Measurements from ENCODE around the gene NME4.
"Not testable (repeated sequence)": the region's sequence is repeated elsewhere in the genome, so short reads cannot be mapped to it uniquely, and the experiment has no call there.

Gene NME4

DNA sequence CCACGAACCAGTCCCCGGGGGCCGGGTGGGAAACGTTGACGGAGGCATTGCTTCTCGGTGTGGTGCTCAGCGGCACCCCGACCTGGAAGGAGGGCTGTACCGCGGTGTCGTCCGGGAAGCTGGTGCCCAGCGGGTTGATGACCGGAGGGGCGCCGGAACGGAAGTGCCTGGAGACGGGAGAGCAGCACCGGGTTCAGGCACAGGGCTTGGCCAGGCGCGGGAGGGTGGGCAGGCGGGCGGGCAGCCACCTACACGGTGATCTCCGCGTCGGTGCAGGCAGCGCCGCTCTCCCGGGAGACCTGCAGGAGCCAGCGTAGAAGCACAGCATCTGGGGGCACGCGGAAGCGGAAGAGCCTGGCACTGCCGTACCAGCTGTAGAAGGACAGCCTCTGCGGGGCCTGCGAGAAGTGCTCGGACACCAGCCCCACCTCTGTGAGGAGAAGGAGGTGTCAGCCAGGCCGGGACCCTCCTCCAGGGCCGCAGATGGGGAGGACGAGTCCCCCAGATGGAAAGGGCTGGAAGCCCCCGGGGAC, 19.5 kb upstream of the NME4 start:
- no peak for DNase-seq (ENCODE audit: low spot score)

DNA sequence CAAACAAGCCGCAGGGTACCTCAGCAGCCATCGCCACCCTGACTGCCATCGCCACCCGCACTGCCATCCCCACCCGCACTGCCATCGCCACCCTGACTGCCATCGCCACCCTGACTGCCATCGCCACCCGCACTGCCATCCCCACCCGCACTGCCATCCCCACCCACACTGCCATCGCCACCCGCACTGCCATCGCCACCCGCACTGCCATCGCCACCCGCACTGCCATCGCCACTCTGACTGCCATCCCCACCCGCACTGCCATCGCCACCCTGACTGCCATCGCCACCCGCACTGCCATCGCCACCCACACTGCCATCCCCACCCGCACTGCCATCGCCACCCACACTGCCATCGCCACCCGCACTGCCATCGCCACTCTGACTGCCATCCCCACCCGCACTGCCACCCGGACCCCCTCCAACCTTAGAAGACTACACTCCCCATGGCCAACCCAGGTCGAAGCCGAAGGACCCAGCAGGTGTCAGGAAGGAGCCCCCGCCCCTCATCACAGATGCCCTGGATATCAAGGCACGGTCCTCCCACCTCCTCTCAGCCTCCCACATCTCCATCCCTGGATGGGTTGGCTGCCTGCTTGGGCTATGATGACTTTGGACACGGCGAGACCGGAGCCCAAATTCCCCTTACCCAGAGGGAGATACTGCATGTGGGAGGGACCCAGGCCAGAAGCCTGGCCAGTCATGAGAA, 18.7 kb upstream of the NME4 start:
- DNase-seq (ENCODE audit: low spot score), result not testable (repeated sequence)

DNA sequence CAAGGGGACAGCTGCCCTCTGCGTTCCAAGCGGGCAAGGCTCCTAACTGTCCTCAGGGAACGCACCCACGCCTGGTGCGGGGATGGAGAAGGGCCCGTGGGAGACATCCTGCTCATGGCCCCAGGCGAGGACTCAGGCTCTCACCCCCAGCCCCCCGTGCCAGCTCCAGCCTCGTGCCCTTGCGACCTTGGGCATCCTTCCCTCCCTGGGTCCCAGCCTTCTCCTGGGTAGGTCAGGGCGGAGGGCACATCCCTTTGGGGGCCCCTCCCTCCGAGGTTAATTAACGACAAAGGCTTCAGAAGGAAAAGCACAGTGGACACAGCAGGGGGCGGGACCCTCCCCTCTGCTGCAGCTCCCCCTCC, 18.2 kb upstream of the NME4 start:
- no peak for DNase-seq (ENCODE audit: low spot score)

DNA sequence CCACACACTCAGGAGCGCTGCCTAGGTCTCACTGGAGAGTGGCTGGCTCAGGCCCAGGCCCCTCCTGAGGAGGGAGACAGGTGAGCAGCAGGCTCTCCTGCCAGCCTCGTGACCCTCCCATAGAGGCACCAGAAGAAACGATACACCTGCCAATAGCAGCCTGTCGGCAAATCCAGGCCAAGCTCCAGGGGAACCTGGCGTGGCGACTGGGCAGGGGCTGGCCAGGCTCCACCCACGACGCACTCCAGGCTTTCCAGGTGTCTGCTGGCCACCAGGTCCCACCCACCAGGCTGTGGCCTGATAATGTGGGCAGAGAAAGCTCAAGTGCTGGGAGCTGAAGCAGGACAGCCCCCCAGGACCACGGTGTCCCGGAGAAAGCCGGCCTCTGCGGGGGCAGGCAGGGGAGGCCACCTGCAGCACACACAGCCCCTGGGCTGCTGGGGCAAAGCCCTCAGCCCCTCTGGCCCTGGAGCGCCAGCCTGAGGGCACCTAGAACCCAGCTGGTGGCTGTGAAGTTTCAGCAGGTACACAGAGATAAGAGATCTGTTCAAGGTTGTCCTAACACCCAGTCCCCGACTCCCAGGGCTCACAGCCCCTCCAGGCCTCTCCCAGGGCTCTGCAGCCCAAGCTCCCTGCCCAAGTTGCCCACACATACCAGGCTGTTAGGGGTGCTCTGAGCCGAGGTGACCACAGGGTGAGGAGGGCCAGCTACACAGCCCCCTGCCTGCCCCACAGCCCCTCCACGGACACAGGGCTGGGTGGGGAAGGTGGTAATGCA, 17.6 kb upstream of the NME4 start:
- DNase-seq (ENCODE audit: low spot score), result peak; percentile 87

GRCh38 chr16:379961-380761, 16.8 kb upstream of the NME4 start:
- no peak for DNase-seq (ENCODE audit: low spot score)

GRCh38 chr16:380762-381011, 16.3 kb upstream of the NME4 start:
- DNase-seq (ENCODE audit: low spot score), result no peak

DNA sequence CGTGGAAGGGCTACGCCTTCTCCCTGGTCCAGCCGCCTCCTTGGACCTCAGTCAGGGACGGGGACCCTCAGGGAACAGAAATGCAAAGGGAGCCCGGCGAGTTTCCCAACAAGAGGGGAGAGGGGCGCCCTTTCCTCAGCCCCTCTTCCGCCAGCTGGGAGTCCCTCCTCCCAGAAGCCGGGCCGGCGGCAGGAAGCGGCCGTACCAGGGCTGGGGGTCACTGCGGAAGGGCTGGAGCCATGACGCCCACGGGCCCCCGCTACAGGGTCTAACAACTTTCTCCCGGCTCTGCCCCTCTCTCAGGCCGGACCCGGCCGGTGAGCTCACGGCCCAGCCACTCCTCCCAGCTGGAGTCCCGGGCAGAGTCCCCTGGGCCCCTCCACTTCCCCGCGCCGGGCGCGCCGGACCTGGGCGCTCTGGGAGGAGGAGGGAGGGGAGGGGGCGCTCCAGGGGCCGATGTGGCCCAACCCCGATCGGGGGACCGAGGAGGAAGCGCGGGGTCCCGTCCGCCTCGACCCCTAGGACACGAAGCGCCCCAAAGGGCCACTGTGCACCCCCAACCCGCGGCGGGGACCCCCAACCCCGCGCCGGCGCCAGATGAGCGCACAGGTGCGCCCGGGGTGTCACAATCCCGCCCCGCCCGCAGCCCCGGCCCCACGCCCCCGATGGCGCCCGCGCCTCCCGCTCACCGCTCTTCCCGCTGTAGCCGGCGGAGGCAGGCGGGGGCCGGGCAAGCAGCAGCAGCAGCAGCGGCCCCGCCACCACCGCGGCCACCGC, 15.8 kb upstream of the NME4 start:
- DNase-seq (ENCODE audit: low spot score), result peak; percentile 57

- peak; percentile 88 for DNase-seq (ENCODE audit: low spot score)
These were observed 14.9 kb upstream of the NME4 start, which contains the start of gene PGAP6 for GRCh38 chr16:381789-382717. TSS of gene PGAP6 (minus strand) at chr16:381978. CDS start at chr16:381821, 157 bp downstream.

DNA sequence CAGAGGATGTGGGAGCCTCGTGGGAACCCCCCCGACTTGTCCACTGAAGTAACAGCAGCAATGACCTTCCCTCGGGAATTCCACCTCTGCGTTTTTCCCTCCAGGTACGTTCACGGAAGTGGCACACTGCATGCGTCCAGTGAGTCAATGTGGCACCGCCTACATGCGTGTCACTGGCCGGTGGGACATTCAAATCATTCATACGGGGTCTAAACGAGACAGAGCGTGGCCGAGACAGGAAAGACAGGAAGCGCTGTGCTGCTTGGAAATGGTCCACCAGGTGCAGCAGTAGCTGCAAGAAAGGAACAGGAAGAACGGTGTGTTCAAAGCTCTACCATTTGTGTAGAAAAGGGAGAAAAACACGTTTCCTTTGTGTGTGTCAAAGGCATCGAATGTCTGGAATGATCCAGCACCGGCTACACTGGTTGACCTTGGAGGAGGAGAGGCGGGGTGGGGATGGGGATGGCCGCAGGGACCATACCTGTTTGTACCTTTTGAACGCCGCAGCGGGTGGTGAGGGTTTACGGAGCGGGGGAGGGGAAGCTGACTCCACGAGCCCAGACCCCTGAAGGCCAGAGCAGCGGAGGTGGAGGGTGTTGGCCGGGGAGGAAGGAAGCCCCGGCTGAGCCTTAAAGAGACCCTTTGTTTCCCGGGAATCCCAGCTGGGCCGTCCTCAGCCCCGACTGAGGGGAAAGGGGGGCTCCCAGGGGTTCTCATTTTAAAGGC, 13.5 kb upstream of the NME4 start:
- DNase-seq (ENCODE audit: low spot score), result no peak

DNA sequence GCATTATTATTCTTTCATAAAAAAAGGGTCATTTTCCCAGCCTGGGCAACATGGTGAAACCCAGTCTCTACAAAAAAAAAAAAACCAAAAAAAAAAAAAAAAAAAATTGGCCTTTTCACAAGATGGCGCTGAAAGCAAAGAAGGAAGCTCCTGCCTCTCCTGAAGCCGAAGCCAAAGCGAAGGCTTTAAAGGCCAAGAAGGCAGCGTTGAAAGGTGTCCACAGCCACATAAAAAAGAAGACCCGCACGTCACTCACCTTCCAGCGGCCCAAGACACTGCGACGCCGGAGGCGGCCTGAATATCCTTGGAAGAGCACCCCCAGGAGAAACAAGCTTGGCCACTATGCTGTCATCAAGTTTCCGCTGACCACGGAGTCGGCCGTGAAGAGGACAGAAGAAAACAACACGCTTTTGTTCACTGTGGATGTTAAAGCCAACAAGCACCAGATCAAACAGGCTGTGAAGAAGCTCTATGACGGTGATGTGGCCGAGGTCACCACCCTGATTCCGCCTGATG, 10.3 kb upstream of the NME4 start:
- no peak for DNase-seq (ENCODE audit: low spot score)

- not testable (repeated sequence) for DNase-seq (ENCODE audit: low spot score)
These were observed 9.0 kb upstream of the NME4 start for GRCh38 chr16:387761-388666.

DNA sequence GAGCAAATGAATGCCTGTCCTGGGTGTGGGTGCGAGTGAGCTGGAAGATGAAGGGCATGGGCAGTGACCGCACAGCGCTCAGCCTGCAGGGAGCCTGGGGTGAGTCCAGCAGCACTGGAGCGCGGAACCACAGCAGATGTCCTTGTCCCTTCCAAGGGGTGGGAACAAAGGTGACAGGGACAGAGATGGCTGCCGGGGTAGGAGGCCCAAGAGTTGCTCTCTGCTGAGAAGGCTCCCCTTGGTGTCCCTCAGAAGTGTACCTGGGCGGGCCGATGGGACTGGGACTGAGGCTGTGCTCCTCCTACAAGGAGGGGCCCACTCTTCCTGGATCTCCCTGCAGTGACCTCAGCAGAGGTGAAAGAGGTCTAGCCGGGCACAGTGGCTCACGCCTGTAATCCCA, 7.6 kb upstream of the NME4 start:
- no peak for DNase-seq (ENCODE audit: low spot score)

GRCh38 chr16:391885-392335, 5.1 kb upstream of the NME4 start:
- peak; percentile 71 for DNase-seq (ENCODE audit: low spot score)

- DNase-seq (ENCODE audit: low spot score), result no peak
These were observed 4.5 kb upstream of the NME4 start for GRCh38 chr16:392450-393030.

GRCh38 chr16:396199-396598, 800 bp upstream of the NME4 start:
- DNase-seq (ENCODE audit: low spot score), result no peak

DNA sequence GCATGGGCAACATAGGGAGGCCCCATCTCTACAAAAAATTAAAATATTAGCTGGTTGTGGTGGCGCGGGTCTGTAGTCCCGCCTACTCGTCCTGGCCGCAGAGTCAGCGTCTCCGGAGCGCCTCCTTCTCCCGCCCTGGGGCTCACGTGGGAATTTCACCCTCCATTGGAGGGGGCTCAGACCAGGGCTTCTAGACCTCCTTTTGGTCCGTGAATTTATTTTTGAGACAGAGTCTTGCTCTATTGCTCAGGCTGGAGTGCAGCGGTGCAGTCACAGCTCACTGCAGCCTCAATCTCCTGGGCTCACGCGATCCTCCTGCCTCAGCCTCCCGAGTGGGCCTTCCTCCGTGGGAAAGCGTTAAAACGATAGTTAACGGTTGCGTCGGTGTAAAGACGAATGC, 394 bp upstream of the NME4 start:
- DNase-seq (ENCODE audit: low spot score), result no peak

GRCh38 chr16:397736-398332, 835 bp downstream of the NME4 start:
- DNase-seq (ENCODE audit: low spot score), result peak; percentile 79
